Measurements from ENCODE around the gene SNCAIP.

DNA sequence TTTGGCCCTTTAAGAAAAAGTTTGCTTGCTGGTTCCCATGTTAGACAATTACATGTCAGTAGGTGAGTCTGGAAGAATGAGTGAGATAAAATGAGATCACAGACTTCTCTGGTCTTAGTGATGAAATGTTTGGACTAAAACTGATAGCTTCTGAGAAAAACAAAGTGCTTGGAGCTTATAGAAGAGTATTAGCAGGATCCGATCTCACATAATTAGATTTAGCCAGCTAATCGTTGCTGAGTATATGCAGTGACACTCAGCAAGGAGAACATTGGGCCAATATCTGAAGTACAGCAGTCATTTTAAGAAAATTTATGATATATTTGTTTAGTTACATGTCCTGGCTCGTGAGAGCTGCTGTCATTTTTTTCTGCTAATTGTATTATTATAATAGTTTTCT is 135.8 kb downstream of the SNCAIP start:
- TF ChIP-seq ZNF70 (CRISPR knock-in tag; IDR thresholded peaks at IDR 0.05), result no peak
- TF ChIP-seq, protein P1, sequence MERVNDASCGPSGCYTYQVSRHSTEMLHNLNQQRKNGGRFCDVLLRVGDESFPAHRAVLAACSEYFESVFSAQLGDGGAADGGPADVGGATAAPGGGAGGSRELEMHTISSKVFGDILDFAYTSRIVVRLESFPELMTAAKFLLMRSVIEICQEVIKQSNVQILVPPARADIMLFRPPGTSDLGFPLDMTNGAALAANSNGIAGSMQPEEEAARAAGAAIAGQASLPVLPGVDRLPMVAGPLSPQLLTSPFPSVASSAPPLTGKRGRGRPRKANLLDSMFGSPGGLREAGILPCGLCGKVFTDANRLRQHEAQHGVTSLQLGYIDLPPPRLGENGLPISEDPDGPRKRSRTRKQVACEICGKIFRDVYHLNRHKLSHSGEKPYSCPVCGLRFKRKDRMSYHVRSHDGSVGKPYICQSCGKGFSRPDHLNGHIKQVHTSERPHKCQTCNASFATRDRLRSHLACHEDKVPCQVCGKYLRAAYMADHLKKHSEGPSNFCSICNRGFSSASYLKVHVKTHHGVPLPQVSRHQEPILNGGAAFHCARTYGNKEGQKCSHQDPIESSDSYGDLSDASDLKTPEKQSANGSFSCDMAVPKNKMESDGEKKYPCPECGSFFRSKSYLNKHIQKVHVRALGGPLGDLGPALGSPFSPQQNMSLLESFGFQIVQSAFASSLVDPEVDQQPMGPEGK (CRISPR knock-in tag; IDR thresholded peaks at IDR 0.05; ENCODE audit: borderline replicate concordance), result no peak

Data from SK-N-SH treated with all-trans-retinoic acid at 6 μM for 48 hours (cell line).